H54 (cell line): ENCODE data around the gene FKBP2.

ENCODE experiments used
- DNase-seq: peaks from one replicate; pipeline ENCODE4 v3.0.0; 2011; ENCODE audit warnings: low spot score, mixed read lengths; ENCODE audit not compliant: insufficient read length
- FAIRE-seq: peaks from 3 replicates; lab custom pipeline; 2011; peaks lifted over from hg19 to GRCh38; lab: Jason Lieb, UNC
- POLR2A ChIP-seq: IDR thresholded peaks from 2 replicates; pipeline ENCODE4 v1.6.1; 2011; ENCODE audit warnings: low read depth, mild to moderate bottlenecking, low read length

The FKBP2 gene

GRCh38 chr11:64276653-64277431 is 35.9 kb downstream of the FKBP2 start:
- FAIRE-seq (peak; percentile 41), DNase-seq (peak; percentile 91)

GRCh38 chr11:64278576-64279190 is 37.8 kb downstream of the FKBP2 start:
- TF ChIP-seq POLR2A: no peak
- DNase-seq (no peak), FAIRE-seq (no peak)

More at GRCh38 chr11:64276653-64277431, 35.9 kb downstream of the FKBP2 start:
- TF ChIP-seq POLR2A: peak; percentile 28; the same call in 1 of the 2 replicates

- DNase-seq (no peak), FAIRE-seq (no peak)
- TF ChIP-seq POLR2A: no peak
Observed at GRCh38 chr11:64281957-64282770, 41.3 kb downstream of the FKBP2 start.

GRCh38 chr11:64283092-64283491 is 42.2 kb downstream of the FKBP2 start:
- TF ChIP-seq POLR2A: no peak
- no peak for DNase-seq
- FAIRE-seq: no peak

GRCh38 chr11:64284048-64284961 is 43.4 kb downstream of the FKBP2 start, which contains the start of gene BAD:
Gene BAD (minus strand): TSS chr11:64284665. CDS start chr11:64284368, 297 bp downstream.
- DNase-seq (peak; percentile 98), FAIRE-seq (no peak)
- TF ChIP-seq POLR2A: peak; percentile 51; the same call in 1 of the 2 replicates

GRCh38 chr11:64284962-64285884 is 44.3 kb downstream of the FKBP2 start, which contains the start of gene GPR137:
Gene GPR137 (plus strand): TSS chr11:64285848. CDS start chr11:64286525, 677 bp downstream.
- DNase-seq (peak; percentile 87), FAIRE-seq (no peak)

GRCh38 chr11:64285885-64286800 is 45.2 kb downstream of the FKBP2 start:
- TF ChIP-seq POLR2A: no peak
- DNase-seq (no peak), FAIRE-seq (no peak)

More at GRCh38 chr11:64284962-64285884, 44.3 kb downstream of the FKBP2 start, which contains the start of gene GPR137:
- TF ChIP-seq POLR2A: peak; percentile 55

- FAIRE-seq: no peak
- TF ChIP-seq POLR2A: no peak
- no peak for DNase-seq
Observed at GRCh38 chr11:64286801-64287159, 45.9 kb downstream of the FKBP2 start.

- FAIRE-seq (no peak), DNase-seq (no peak)
- no peak for TF ChIP-seq POLR2A
Observed at GRCh38 chr11:64287676-64288352, 46.9 kb downstream of the FKBP2 start.

GRCh38 chr11:64288353-64288750 is 47.5 kb downstream of the FKBP2 start:
- FAIRE-seq (no peak), DNase-seq (no peak)
- TF ChIP-seq POLR2A: no peak
